Measurements from ENCODE around the gene ARID4B. TPM values are rescaled to one million over a fixed set of nuclear protein-coding genes. Genes with fewer than 3 reads are reported as not detected.

The ARID4B gene
- polyA plus RNA-seq, 1 experiment, result 3.1 TPM

GRCh38 chr1:235279694-235280093 lies 48.3 kb downstream of the ARID4B start:
- Histone ChIP-seq H3K36me3 (ENCODE audit: control insufficient read depth, insufficient read depth, low read length) (no peaks in the 10 kb centered on the region), H3K4me3 (ENCODE audit: low read depth, low read length) (no peak overlapping the region), H3K27me3 (ENCODE audit: control insufficient read depth, insufficient read depth, low read length) (no peaks in the 10 kb centered on the region)
- ChIA-PET CTCF (interaction anchor here (0.6 to 1.3 kb wide), 3 partner anchors 9 to 136 kb away, joined by 3 to 4 read pairs (median 4); no protein-coding TSS in a partner anchor), POLR2A (no interaction called here)
- TF ChIP-seq CTCF (IDR thresholded peaks at IDR 0.05; ENCODE audit: insufficient read depth, low read depth, low read length), result no peak
- DNase-seq (ENCODE audit: low read depth), result no peak

GRCh38 chr1:235278915-235279292 lies 49.1 kb downstream of the ARID4B start:
- ChIA-PET POLR2A (no interaction called here), CTCF (interaction anchor here (0.6 kb wide), 1 partner anchor 137 kb away, joined by 4 read pairs; no protein-coding TSS in a partner anchor)
- Histone ChIP-seq H3K27me3 (ENCODE audit: control insufficient read depth, insufficient read depth, low read length) (no peaks in the 10 kb centered on the region), H3K4me3 (ENCODE audit: low read depth, low read length) (no peak overlapping the region), H3K36me3 (ENCODE audit: control insufficient read depth, insufficient read depth, low read length) (no peaks in the 10 kb centered on the region)
- TF ChIP-seq CTCF (IDR thresholded peaks at IDR 0.05; ENCODE audit: insufficient read depth, low read depth, low read length), result no peak
- no peak for DNase-seq (ENCODE audit: low read depth)

DNA sequence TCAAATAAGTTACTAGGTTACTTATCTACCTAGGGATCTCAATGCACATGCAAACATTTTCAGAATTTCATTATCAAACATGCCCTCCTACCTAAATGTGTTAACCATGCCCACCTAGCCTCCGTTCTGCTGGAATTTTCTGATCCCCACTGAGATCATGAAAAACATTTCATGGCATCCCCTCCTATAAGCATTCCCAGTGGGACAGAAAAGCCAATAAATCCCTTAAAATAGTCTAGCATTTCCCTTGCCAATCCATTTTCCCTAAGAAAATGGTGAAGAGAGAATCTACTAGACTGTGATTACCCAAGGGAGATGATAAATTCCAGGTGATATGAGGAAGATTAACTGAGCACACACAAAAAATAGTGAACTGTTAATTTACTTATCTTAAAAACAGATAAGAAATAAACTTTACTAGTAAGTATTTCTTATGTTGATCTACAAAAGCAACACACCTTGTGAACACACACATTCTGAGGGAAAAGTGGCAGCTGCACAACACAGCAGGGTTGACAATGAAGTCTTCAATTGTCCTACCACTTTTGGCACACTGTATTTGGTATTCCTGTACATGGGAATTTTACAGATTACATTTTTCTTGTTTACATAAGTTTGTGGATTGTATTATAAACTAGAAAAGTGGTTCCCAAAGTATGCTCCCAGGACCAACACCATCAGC lies 49.6 kb downstream of the ARID4B start:
- ChIA-PET POLR2A (no interaction called here), CTCF (no interaction called here)

GRCh38 chr1:235277709-235278108 lies 50.3 kb downstream of the ARID4B start:
- Histone ChIP-seq H3K36me3 (ENCODE audit: control insufficient read depth, insufficient read depth, low read length) (no peaks in the 10 kb centered on the region), H3K27me3 (ENCODE audit: control insufficient read depth, insufficient read depth, low read length) (no peaks in the 10 kb centered on the region), H3K4me3 (ENCODE audit: low read depth, low read length) (no peak overlapping the region)
- DNase-seq (ENCODE audit: low read depth), result no peak
- ChIA-PET POLR2A (no interaction called here), CTCF (interaction anchor here (1.1 kb wide), 1 partner anchor 26 kb away, joined by 3 read pairs; no protein-coding TSS in a partner anchor)
- TF ChIP-seq CTCF (IDR thresholded peaks at IDR 0.05; ENCODE audit: insufficient read depth, low read depth, low read length), result no peak

More for the DNA sequence above, 49.6 kb downstream of the ARID4B start:
- Histone ChIP-seq H3K4me3 (ENCODE audit: low read depth, low read length) (no peak overlapping the region), H3K27me3 (ENCODE audit: control insufficient read depth, insufficient read depth, low read length) (no peaks in the 10 kb centered on the region), H3K36me3 (ENCODE audit: control insufficient read depth, insufficient read depth, low read length) (no peaks in the 10 kb centered on the region)
- TF ChIP-seq CTCF (IDR thresholded peaks at IDR 0.05; ENCODE audit: insufficient read depth, low read depth, low read length), result no peak
- DNase-seq (ENCODE audit: low read depth), result no peak

- POLR2A ChIA-PET, result no interaction called here
- Histone ChIP-seq H3K4me3 (ENCODE audit: low read depth, low read length) (no peak overlapping the region), H3K27me3 (ENCODE audit: control insufficient read depth, insufficient read depth, low read length) (no peaks in the 10 kb centered on the region), H3K36me3 (ENCODE audit: control insufficient read depth, insufficient read depth, low read length) (no peaks in the 10 kb centered on the region)
- no peak for TF ChIP-seq CTCF (IDR thresholded peaks at IDR 0.05; ENCODE audit: insufficient read depth, low read depth, low read length)
- CTCF ChIA-PET, result interaction anchor here (0.8 to 1.1 kb wide), 3 partner anchors 140 to 789 kb away, joined by 3 read pairs; no protein-coding TSS in a partner anchor
- no peak for DNase-seq (ENCODE audit: low read depth)
These were observed 52.1 kb downstream of the ARID4B start for GRCh38 chr1:235275836-235276235.

Data from BJ (cell line).